SK-N-SH treated with all-trans-retinoic acid at 6 μM for 48 hours (cell line): ENCODE data around the gene HOXD11.

ENCODE experiments used
- ARNTL ChIP-seq: fragments of 450-650 bp; formaldehyde crosslinking; IDR thresholded peaks from 2 replicates; pipeline ENCODE4 v1.5.0; 2020; ENCODE audit warnings: low read depth, mild to moderate bottlenecking, moderate library complexity, borderline replicate concordance
- BACH2 ChIP-seq: fragments of 250-450 bp; sonication (Bioruptor Pico); IDR thresholded peaks from 2 replicates; pipeline ENCODE4 v1.9.0; 2021; ENCODE audit warnings: mild to moderate bottlenecking, borderline replicate concordance
- CREB5 ChIP-seq: fragments of 250-450 bp; sonication (Bioruptor Pico); IDR thresholded peaks from 2 replicates; pipeline ENCODE4 v1.5.1; 2020; ENCODE audit warnings: low read depth, mild to moderate bottlenecking, moderate library complexity
- PPARA ChIP-seq: fragments of 250-450 bp; sonication (Bioruptor Pico); IDR thresholded peaks from 2 replicates; pipeline ENCODE4 v1.5.0; 2020; ENCODE audit warnings: mild to moderate bottlenecking, borderline replicate concordance
- RARB ChIP-seq: fragments of 250-450 bp; sonication (Bioruptor Pico); IDR thresholded peaks from 2 replicates; pipeline ENCODE4 v1.8.0; 2021; ENCODE audit warnings: mild to moderate bottlenecking, moderate library complexity
- TCF4 ChIP-seq: fragments of 250-450 bp; sonication (Bioruptor Pico); IDR thresholded peaks from 2 replicates; pipeline ENCODE4 v1.8.0; 2021; ENCODE audit warnings: mild to moderate bottlenecking, moderate library complexity, borderline replicate concordance
- TOX ChIP-seq: fragments of 250-450 bp; sonication (Bioruptor Pico); IDR thresholded peaks from 2 replicates; pipeline ENCODE4 v1.8.0; 2021; ENCODE audit warnings: mild to moderate bottlenecking, moderate library complexity, borderline replicate concordance
- ZC3H10 ChIP-seq: fragments of 250-450 bp; sonication (Bioruptor Pico); IDR thresholded peaks from 2 replicates; pipeline ENCODE4 v1.5.1; 2021; ENCODE audit warnings: mild to moderate bottlenecking, moderate library complexity
- ZFP3 ChIP-seq: fragments of 250-450 bp; sonication (Bioruptor Pico); IDR thresholded peaks from 2 replicates; pipeline ENCODE4 v1.5.0; 2020; ENCODE audit warnings: mild to moderate bottlenecking, moderate library complexity
- ZFP30 ChIP-seq: fragments of 450-650 bp; formaldehyde crosslinking; IDR thresholded peaks from 2 replicates; pipeline ENCODE4 v1.5.0; 2022; ENCODE audit warnings: mild to moderate bottlenecking, moderate library complexity
- ZNF70 ChIP-seq: fragments of 450-650 bp; formaldehyde crosslinking; IDR thresholded peaks from 2 replicates; pipeline ENCODE4 v1.5.0; 2020; ENCODE audit warnings: mild to moderate bottlenecking, moderate library complexity
- TF ChIP-seq, protein P1 (sequence below): fragments of 250-450 bp; sonication (Bioruptor Pico); IDR thresholded peaks from 2 replicates; pipeline ENCODE4 v1.8.0; 2020; ENCODE audit warnings: mild to moderate bottlenecking, moderate library complexity, borderline replicate concordance
- TF ChIP-seq, protein P2 (sequence below): fragments of 250-450 bp; sonication (Bioruptor Pico); IDR thresholded peaks from 2 replicates; pipeline ENCODE4 v1.8.0; 2021; ENCODE audit warnings: low read depth, mild to moderate bottlenecking, moderate library complexity, borderline replicate concordance

DNA sequence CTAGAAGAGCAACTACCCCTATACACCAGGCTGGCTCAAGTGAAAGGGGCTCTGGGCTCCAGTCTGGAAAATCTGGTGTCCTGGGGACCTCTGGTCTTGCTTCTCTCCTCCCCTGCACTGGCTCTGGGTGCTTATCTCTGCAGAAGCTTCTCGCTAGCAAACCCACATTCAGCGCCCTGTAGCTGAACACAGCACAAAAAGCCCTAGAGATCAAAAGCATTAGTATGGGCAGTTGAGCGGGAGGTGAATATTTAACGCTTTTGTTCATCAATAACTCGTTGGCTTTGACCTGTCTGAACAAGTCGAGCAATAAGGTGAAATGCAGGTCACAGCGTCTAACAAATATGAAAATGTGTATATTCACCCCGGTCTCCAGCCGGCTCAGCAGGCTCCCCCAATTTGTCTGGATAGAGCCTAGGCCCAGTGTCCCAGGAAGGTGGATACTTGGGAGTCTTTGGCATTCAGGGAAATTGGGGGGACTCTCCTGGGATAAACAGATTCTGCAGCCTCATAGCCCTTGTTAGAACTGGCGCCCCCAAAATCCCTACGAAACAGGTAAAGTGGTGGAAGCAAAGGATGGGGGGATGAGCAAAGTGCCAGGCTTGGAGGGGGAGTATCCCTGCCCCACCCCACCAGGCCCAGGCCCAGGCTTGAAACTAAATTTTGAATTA is 41.8 kb downstream of the HOXD11 start:
- TF ChIP-seq CREB5: no peak
- TF ChIP-seq TCF4: no peak
- TF ChIP-seq, protein P1, sequence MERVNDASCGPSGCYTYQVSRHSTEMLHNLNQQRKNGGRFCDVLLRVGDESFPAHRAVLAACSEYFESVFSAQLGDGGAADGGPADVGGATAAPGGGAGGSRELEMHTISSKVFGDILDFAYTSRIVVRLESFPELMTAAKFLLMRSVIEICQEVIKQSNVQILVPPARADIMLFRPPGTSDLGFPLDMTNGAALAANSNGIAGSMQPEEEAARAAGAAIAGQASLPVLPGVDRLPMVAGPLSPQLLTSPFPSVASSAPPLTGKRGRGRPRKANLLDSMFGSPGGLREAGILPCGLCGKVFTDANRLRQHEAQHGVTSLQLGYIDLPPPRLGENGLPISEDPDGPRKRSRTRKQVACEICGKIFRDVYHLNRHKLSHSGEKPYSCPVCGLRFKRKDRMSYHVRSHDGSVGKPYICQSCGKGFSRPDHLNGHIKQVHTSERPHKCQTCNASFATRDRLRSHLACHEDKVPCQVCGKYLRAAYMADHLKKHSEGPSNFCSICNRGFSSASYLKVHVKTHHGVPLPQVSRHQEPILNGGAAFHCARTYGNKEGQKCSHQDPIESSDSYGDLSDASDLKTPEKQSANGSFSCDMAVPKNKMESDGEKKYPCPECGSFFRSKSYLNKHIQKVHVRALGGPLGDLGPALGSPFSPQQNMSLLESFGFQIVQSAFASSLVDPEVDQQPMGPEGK: no peak
- TF ChIP-seq TOX: no peak
- no peak for TF ChIP-seq ZC3H10 (CRISPR knock-in tag)
- no peak for TF ChIP-seq ZNF70 (CRISPR knock-in tag)
- no peak for TF ChIP-seq ARNTL (CRISPR knock-in tag)
- TF ChIP-seq RARB (CRISPR knock-in tag): no peak
- TF ChIP-seq ZFP30 (CRISPR knock-in tag): no peak
- TF ChIP-seq, protein P2, sequence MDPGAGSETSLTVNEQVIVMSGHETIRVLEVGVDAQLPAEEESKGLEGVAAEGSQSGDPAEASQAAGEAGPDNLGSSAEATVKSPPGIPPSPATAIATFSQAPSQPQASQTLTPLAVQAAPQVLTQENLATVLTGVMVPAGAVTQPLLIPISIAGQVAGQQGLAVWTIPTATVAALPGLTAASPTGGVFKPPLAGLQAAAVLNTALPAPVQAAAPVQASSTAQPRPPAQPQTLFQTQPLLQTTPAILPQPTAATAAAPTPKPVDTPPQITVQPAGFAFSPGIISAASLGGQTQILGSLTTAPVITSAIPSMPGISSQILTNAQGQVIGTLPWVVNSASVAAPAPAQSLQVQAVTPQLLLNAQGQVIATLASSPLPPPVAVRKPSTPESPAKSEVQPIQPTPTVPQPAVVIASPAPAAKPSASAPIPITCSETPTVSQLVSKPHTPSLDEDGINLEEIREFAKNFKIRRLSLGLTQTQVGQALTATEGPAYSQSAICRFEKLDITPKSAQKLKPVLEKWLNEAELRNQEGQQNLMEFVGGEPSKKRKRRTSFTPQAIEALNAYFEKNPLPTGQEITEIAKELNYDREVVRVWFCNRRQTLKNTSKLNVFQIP (CRISPR knock-in tag): no peak
- no peak for TF ChIP-seq ZFP3 (CRISPR knock-in tag)
- TF ChIP-seq PPARA (CRISPR knock-in tag): no peak
- TF ChIP-seq BACH2 (CRISPR knock-in tag): no peak
